GM23338 (cell line): ENCODE data around the gene FBLN1. TPM values are rescaled to one million over a fixed set of nuclear protein-coding genes. Genes with fewer than 3 reads are reported as not detected.

Experiments
- ATAC-seq: fragments of 200-7000 bp; cut with Tn5 transposase; 3 replicates; pipeline ENCODE4 v1.9.1; 2020
- DNase-seq: peaks from one replicate; pipeline ENCODE4 v3.0.0-alpha.2; 2015; ENCODE audit warnings: low spot score
- H2AFZ ChIP-seq: fragments of 200-600 bp; sonication (generic); 2 replicates; pipeline ENCODE4 v1.8.0; 2016; ENCODE audit warnings: antibody characterized with exemption, mild to moderate bottlenecking, moderate library complexity
- H3F3A ChIP-seq: fragments of 200-600 bp; sonication (generic); replicated peaks from 2 replicates; pipeline ENCODE4 v1.8.0; 2017; ENCODE audit warnings: antibody characterized with exemption, mixed run types, low read depth
- H3K27ac ChIP-seq: fragments of 200-600 bp; sonication (generic); 2 replicates; pipeline ENCODE4 v1.6.1; 2016; ENCODE audit warnings: low read depth
- H3K27me3 ChIP-seq: fragments of 200-600 bp; sonication (generic); 2 replicates; pipeline ENCODE4 v1.8.0; 2016; ENCODE audit warnings: mild to moderate bottlenecking, mixed run types, moderate library complexity; ENCODE audit not compliant: insufficient read depth
- H3K36me3 ChIP-seq: fragments of 200-600 bp; sonication (generic); 2 replicates; pipeline ENCODE4 v1.8.0; 2016; ENCODE audit warnings: mild to moderate bottlenecking; ENCODE audit not compliant: insufficient read depth
- H3K4me1 ChIP-seq: fragments of 200-600 bp; sonication (generic); 2 replicates; pipeline ENCODE4 v1.8.0; 2016; ENCODE audit warnings: mild to moderate bottlenecking, moderate library complexity; ENCODE audit not compliant: insufficient read depth
- H3K4me2 ChIP-seq: fragments of 200-600 bp; sonication (generic); 2 replicates; pipeline ENCODE4 v1.7.1; 2017; ENCODE audit warnings: mixed run types
- H3K4me3 ChIP-seq: fragments of 200-600 bp; sonication (generic); 2 replicates; pipeline ENCODE4 v1.6.1; 2016; ENCODE audit warnings: mixed run types
- H3K79me2 ChIP-seq: fragments of 200-600 bp; sonication (generic); replicated peaks from 2 replicates; pipeline ENCODE4 v1.8.0; 2017; ENCODE audit warnings: mild to moderate bottlenecking; ENCODE audit not compliant: insufficient read depth
- H3K9me2 ChIP-seq: fragments of 200-600 bp; sonication (generic); 2 replicates; pipeline ENCODE4 v1.8.0; 2017; ENCODE audit not compliant: insufficient read depth
- H4K20me1 ChIP-seq: fragments of 200-600 bp; sonication (generic); replicated peaks from 2 replicates; pipeline ENCODE4 v1.8.0; 2017; ENCODE audit warnings: mild to moderate bottlenecking; ENCODE audit not compliant: insufficient read depth
- H3K27ac Mint-ChIP-seq: 2 replicates; pipeline ENCODE4 v1.8.0; 2020; ENCODE audit warnings: inconsistent platforms, mild to moderate bottlenecking, moderate library complexity, mixed read lengths
- H3K27me3 Mint-ChIP-seq: 3 replicates; pipeline ENCODE4 v1.8.0; 2022; ENCODE audit warnings: low read depth, mild to moderate bottlenecking, moderate library complexity, mixed read lengths, inconsistent platforms; ENCODE audit not compliant: insufficient read depth, poor library complexity
- H3K36me3 Mint-ChIP-seq: 3 replicates; pipeline ENCODE4 v1.8.0; 2021; ENCODE audit warnings: low read depth, mild to moderate bottlenecking, inconsistent platforms, moderate library complexity, mixed read lengths
- H3K4me1 Mint-ChIP-seq: 3 replicates; pipeline ENCODE4 v1.8.0; 2020; ENCODE audit warnings: mild to moderate bottlenecking, inconsistent platforms, mixed read lengths
- H3K4me3 Mint-ChIP-seq: 3 replicates; pipeline ENCODE4 v1.8.0; 2021; ENCODE audit warnings: moderate library complexity, mild to moderate bottlenecking, inconsistent platforms, mixed read lengths
- H3K9me3 Mint-ChIP-seq: 3 replicates; pipeline ENCODE4 v1.8.0; 2020; ENCODE audit warnings: moderate library complexity, mild to moderate bottlenecking, inconsistent platforms, mixed read lengths
- CREB1 ChIP-seq: fragments of 250-450 bp; sonication (Bioruptor Pico); IDR thresholded peaks from 2 replicates; pipeline ENCODE4 v1.5.0; 2020; ENCODE audit warnings: low read depth, mild to moderate bottlenecking, moderate library complexity
- EZH2 ChIP-seq: fragments of 200-600 bp; sonication (generic); IDR thresholded peaks from one replicate; pipeline ENCODE4 v1.8.0; 2017; ENCODE audit warnings: antibody characterized with exemption, mild to moderate bottlenecking, low read depth; ENCODE audit not compliant: unreplicated experiment
- EZH2phosphoT487 ChIP-seq: fragments of 200-600 bp; sonication (generic); IDR thresholded peaks from one replicate; pipeline ENCODE4 v1.8.1; 2018; ENCODE audit warnings: antibody characterized with exemption; ENCODE audit not compliant: unreplicated experiment
- JUNB ChIP-seq: IDR thresholded peaks from one replicate; pipeline ENCODE4 v1.6.1; 2016; ENCODE audit warnings: antibody characterized with exemption; ENCODE audit not compliant: unreplicated experiment
- NANOG ChIP-seq: IDR thresholded peaks from 2 replicates; pipeline ENCODE4 v1.6.1; 2016; ENCODE audit warnings: antibody characterized with exemption, borderline replicate concordance
- POLR2AphosphoS5 ChIP-seq: IDR thresholded peaks from 2 replicates; pipeline ENCODE4 v1.6.1; 2016; ENCODE audit warnings: antibody characterized with exemption, low read depth
- REST ChIP-seq: IDR thresholded peaks from one replicate; pipeline ENCODE4 v1.6.1; 2018; ENCODE audit warnings: antibody characterized with exemption; ENCODE audit not compliant: unreplicated experiment
- STAT1 ChIP-seq: IDR thresholded peaks from one replicate; pipeline ENCODE4 v1.6.1; 2016; ENCODE audit warnings: antibody characterized with exemption; ENCODE audit not compliant: unreplicated experiment
- ZNF114 ChIP-seq: fragments of 250-450 bp; sonication (Bioruptor Pico); IDR thresholded peaks from 2 replicates; pipeline ENCODE4 v1.5.0; 2020; ENCODE audit warnings: mild to moderate bottlenecking, moderate library complexity
- ZNF331 ChIP-seq: fragments of 250-450 bp; sonication (Bioruptor Pico); IDR thresholded peaks from 2 replicates; pipeline ENCODE4 v1.5.0; 2020; ENCODE audit warnings: low read depth, mild to moderate bottlenecking, moderate library complexity
- polyA plus RNA-seq: library from polyadenylated mRNA; unstranded; fragments of >200 nt; fragmentation: Nextera tagmentation; extraction: Ambion mirVana; gene quantifications from 2 replicates; pipeline ENCODE4 v1.2.1, GENCODE V29; 2016
- total RNA-seq: library from RNA; depleted of rRNA; stranded (reverse); fragments of >200 nt; shearing (Covaris generic); gene quantifications from 2 replicates; pipeline ENCODE4 v1.2.3, GENCODE V29; 2014
- TF ChIP-seq, protein P1 (sequence below): fragments of 250-450 bp; sonication (Bioruptor Pico); IDR thresholded peaks from 2 replicates; pipeline ENCODE4 v1.5.0; 2020; ENCODE audit warnings: mild to moderate bottlenecking, moderate library complexity
- TF ChIP-seq, protein P2 (sequence below), 2 experiments: fragments of 200-600 bp in 1 of 2; sonication (generic) in 1 of 2; conservative IDR thresholded peaks; 2 replicates each; pipeline versions ENCODE4 v1.5.1 to v1.6.1; 2016 to 2017; ENCODE audit warnings: antibody characterized with exemption in 2 of 2, low read depth in 2 of 2, mild to moderate bottlenecking in 2 of 2, moderate library complexity in 1 of 2
- TF ChIP-seq, protein P3 (sequence below): IDR thresholded peaks from 2 replicates; pipeline ENCODE4 v1.6.1; 2016; ENCODE audit warnings: antibody characterized with exemption

FBLN1 gene
- total and polyA plus RNA-seq, 2 experiments from 2014 or later = 90.1 to 137 TPM

DNA sequence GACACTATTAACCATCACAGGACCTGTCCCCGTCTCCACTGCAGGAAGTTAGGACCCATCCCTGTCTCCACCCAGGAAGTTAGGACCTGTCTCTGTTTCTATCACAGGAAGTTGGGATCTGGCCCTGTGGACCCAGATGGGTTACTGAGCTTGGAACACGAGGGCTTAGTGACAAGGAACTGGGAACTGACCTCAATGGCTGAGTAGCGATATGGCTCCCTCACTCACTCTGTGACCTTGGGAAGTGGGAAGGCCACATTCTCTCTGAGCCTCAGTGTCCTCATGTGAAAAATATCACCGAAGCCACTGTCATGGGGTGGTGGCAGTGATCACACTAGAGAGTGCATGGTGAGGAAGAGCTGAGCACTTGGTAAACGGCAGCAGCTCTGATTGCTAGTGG, 59.4 kb downstream of the FBLN1 start:
- Histone ChIP-seq H3K9me2 (no peaks in the 10 kb centered on the region), H4K20me1 (no peaks in the 10 kb centered on the region; the same call in 1 of the 2 replicates), H3K27ac (no peak overlapping the region), H3K4me3 (no peak overlapping the region), H3K36me3 (peaks cover 7% of the 10 kb centered on the region; the same call in 1 of the 2 replicates), H3K79me2 (no peaks in the 10 kb centered on the region), H2AFZ (no peak overlapping the region), H3K4me1 (no peaks in the 10 kb centered on the region), H3K27me3 (no peaks in the 10 kb centered on the region), H3K4me2 (no peak overlapping the region), H3F3A (no peaks in the 10 kb centered on the region)
- DNase-seq (no peak), ATAC-seq (no peak)
- H3K4me3 Mint-ChIP-seq = no peak overlapping the region
- no peak for TF ChIP-seq ZNF331 (CRISPR knock-in tag)
- no peak for TF ChIP-seq JUNB
- TF ChIP-seq STAT1 = no peak
- TF ChIP-seq, protein P1, sequence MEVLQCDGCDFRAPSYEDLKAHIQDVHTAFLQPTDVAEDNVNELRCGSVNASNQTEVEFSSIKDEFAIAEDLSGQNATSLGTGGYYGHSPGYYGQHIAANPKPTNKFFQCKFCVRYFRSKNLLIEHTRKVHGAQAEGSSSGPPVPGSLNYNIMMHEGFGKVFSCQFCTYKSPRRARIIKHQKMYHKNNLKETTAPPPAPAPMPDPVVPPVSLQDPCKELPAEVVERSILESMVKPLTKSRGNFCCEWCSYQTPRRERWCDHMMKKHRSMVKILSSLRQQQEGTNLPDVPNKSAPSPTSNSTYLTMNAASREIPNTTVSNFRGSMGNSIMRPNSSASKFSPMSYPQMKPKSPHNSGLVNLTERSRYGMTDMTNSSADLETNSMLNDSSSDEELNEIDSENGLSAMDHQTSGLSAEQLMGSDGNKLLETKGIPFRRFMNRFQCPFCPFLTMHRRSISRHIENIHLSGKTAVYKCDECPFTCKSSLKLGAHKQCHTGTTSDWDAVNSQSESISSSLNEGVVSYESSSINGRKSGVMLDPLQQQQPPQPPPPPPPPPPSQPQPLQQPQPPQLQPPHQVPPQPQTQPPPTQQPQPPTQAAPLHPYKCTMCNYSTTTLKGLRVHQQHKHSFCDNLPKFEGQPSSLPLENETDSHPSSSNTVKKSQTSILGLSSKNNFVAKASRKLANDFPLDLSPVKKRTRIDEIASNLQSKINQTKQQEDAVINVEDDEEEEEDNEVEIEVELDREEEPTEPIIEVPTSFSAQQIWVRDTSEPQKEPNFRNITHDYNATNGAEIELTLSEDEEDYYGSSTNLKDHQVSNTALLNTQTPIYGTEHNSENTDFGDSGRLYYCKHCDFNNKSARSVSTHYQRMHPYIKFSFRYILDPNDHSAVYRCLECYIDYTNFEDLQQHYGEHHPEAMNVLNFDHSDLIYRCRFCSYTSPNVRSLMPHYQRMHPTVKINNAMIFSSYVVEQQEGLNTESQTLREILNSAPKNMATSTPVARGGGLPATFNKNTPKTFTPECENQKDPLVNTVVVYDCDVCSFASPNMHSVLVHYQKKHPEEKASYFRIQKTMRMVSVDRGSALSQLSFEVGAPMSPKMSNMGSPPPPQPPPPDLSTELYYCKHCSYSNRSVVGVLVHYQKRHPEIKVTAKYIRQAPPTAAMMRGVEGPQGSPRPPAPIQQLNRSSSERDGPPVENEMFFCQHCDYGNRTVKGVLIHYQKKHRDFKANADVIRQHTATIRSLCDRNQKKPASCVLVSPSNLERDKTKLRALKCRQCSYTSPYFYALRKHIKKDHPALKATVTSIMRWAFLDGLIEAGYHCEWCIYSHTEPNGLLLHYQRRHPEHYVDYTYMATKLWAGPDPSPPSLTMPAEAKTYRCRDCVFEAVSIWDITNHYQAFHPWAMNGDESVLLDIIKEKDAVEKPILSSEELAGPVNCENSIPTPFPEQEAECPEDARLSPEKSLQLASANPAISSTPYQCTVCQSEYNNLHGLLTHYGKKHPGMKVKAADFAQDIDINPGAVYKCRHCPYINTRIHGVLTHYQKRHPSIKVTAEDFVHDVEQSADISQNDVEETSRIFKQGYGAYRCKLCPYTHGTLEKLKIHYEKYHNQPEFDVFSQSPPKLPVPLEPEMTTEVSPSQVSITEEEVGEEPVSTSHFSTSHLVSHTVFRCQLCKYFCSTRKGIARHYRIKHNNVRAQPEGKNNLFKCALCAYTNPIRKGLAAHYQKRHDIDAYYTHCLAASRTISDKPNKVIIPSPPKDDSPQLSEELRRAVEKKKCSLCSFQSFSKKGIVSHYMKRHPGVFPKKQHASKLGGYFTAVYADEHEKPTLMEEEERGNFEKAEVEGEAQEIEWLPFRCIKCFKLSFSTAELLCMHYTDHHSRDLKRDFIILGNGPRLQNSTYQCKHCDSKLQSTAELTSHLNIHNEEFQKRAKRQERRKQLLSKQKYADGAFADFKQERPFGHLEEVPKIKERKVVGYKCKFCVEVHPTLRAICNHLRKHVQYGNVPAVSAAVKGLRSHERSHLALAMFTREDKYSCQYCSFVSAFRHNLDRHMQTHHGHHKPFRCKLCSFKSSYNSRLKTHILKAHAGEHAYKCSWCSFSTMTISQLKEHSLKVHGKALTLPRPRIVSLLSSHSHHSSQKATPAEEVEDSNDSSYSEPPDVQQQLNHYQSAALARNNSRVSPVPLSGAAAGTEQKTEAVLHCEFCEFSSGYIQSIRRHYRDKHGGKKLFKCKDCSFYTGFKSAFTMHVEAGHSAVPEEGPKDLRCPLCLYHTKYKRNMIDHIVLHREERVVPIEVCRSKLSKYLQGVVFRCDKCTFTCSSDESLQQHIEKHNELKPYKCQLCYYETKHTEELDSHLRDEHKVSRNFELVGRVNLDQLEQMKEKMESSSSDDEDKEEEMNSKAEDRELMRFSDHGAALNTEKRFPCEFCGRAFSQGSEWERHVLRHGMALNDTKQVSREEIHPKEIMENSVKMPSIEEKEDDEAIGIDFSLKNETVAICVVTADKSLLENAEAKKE (CRISPR knock-in tag) = no peak
- no peak for TF ChIP-seq ZNF114 (CRISPR knock-in tag)
- no peak for TF ChIP-seq EZH2
- TF ChIP-seq, protein P2, sequence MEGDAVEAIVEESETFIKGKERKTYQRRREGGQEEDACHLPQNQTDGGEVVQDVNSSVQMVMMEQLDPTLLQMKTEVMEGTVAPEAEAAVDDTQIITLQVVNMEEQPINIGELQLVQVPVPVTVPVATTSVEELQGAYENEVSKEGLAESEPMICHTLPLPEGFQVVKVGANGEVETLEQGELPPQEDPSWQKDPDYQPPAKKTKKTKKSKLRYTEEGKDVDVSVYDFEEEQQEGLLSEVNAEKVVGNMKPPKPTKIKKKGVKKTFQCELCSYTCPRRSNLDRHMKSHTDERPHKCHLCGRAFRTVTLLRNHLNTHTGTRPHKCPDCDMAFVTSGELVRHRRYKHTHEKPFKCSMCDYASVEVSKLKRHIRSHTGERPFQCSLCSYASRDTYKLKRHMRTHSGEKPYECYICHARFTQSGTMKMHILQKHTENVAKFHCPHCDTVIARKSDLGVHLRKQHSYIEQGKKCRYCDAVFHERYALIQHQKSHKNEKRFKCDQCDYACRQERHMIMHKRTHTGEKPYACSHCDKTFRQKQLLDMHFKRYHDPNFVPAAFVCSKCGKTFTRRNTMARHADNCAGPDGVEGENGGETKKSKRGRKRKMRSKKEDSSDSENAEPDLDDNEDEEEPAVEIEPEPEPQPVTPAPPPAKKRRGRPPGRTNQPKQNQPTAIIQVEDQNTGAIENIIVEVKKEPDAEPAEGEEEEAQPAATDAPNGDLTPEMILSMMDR (conservative IDR thresholded peaks at IDR 0.05; ENCODE audit: low read depth in 2 of 2) = no peak
- no peak for TF ChIP-seq NANOG
- TF ChIP-seq CREB1 = no peak
- no peak for TF ChIP-seq REST
- TF ChIP-seq, protein P3, sequence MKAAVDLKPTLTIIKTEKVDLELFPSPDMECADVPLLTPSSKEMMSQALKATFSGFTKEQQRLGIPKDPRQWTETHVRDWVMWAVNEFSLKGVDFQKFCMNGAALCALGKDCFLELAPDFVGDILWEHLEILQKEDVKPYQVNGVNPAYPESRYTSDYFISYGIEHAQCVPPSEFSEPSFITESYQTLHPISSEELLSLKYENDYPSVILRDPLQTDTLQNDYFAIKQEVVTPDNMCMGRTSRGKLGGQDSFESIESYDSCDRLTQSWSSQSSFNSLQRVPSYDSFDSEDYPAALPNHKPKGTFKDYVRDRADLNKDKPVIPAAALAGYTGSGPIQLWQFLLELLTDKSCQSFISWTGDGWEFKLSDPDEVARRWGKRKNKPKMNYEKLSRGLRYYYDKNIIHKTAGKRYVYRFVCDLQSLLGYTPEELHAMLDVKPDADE = no peak
- TF ChIP-seq POLR2AphosphoS5 = no peak
- TF ChIP-seq EZH2phosphoT487 = no peak
- H3K9me3 Mint-ChIP-seq = peaks cover 54% of the 10 kb centered on the region
- H3K27me3 Mint-ChIP-seq = peaks cover 8% of the 10 kb centered on the region
- peaks cover 14% of the 10 kb centered on the region; the same call in 2 of the 3 replicates for H3K4me1 Mint-ChIP-seq
- peaks cover 78% of the 10 kb centered on the region for H3K36me3 Mint-ChIP-seq
- no peak overlapping the region for H3K27ac Mint-ChIP-seq
